ENCODE measurements around the gene OSBPL10. TPM values are rescaled to one million over a fixed set of nuclear protein-coding genes. Genes with fewer than 3 reads are reported as not detected.

OSBPL10 gene
- total and polyA plus RNA-seq, 2 of the 8 experiments (the other 6 are each of a cell fraction or from before 2014, with no cell fraction given): 26.2 to 86.7 TPM

DNA sequence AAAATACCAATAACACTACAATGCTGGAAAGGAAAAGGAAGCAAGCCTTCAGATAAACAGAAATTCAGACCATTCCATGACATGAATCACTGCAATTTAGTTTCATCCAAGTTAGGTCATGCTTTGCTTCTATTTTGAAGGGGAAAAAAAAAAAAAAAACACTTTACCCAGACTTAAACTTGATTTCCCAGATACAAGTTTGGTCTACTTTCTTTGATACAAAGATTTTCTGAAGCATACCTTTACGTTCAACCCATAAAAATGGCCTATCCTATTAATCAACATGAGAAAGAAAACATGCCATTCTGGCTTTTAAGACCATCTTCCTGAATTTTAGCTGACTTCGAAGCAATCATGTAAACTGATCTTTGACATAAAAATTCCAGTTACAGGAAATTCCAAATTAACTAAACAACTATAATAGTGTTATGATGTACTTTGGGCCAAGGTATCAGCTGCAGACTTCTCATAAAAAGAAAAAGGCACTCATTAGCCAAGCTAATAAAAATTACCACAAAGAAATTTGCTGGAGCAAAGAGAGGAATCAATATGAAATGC lies 12.6 kb downstream of the OSBPL10 start (continued):
- TF ChIP-seq, protein P1, sequence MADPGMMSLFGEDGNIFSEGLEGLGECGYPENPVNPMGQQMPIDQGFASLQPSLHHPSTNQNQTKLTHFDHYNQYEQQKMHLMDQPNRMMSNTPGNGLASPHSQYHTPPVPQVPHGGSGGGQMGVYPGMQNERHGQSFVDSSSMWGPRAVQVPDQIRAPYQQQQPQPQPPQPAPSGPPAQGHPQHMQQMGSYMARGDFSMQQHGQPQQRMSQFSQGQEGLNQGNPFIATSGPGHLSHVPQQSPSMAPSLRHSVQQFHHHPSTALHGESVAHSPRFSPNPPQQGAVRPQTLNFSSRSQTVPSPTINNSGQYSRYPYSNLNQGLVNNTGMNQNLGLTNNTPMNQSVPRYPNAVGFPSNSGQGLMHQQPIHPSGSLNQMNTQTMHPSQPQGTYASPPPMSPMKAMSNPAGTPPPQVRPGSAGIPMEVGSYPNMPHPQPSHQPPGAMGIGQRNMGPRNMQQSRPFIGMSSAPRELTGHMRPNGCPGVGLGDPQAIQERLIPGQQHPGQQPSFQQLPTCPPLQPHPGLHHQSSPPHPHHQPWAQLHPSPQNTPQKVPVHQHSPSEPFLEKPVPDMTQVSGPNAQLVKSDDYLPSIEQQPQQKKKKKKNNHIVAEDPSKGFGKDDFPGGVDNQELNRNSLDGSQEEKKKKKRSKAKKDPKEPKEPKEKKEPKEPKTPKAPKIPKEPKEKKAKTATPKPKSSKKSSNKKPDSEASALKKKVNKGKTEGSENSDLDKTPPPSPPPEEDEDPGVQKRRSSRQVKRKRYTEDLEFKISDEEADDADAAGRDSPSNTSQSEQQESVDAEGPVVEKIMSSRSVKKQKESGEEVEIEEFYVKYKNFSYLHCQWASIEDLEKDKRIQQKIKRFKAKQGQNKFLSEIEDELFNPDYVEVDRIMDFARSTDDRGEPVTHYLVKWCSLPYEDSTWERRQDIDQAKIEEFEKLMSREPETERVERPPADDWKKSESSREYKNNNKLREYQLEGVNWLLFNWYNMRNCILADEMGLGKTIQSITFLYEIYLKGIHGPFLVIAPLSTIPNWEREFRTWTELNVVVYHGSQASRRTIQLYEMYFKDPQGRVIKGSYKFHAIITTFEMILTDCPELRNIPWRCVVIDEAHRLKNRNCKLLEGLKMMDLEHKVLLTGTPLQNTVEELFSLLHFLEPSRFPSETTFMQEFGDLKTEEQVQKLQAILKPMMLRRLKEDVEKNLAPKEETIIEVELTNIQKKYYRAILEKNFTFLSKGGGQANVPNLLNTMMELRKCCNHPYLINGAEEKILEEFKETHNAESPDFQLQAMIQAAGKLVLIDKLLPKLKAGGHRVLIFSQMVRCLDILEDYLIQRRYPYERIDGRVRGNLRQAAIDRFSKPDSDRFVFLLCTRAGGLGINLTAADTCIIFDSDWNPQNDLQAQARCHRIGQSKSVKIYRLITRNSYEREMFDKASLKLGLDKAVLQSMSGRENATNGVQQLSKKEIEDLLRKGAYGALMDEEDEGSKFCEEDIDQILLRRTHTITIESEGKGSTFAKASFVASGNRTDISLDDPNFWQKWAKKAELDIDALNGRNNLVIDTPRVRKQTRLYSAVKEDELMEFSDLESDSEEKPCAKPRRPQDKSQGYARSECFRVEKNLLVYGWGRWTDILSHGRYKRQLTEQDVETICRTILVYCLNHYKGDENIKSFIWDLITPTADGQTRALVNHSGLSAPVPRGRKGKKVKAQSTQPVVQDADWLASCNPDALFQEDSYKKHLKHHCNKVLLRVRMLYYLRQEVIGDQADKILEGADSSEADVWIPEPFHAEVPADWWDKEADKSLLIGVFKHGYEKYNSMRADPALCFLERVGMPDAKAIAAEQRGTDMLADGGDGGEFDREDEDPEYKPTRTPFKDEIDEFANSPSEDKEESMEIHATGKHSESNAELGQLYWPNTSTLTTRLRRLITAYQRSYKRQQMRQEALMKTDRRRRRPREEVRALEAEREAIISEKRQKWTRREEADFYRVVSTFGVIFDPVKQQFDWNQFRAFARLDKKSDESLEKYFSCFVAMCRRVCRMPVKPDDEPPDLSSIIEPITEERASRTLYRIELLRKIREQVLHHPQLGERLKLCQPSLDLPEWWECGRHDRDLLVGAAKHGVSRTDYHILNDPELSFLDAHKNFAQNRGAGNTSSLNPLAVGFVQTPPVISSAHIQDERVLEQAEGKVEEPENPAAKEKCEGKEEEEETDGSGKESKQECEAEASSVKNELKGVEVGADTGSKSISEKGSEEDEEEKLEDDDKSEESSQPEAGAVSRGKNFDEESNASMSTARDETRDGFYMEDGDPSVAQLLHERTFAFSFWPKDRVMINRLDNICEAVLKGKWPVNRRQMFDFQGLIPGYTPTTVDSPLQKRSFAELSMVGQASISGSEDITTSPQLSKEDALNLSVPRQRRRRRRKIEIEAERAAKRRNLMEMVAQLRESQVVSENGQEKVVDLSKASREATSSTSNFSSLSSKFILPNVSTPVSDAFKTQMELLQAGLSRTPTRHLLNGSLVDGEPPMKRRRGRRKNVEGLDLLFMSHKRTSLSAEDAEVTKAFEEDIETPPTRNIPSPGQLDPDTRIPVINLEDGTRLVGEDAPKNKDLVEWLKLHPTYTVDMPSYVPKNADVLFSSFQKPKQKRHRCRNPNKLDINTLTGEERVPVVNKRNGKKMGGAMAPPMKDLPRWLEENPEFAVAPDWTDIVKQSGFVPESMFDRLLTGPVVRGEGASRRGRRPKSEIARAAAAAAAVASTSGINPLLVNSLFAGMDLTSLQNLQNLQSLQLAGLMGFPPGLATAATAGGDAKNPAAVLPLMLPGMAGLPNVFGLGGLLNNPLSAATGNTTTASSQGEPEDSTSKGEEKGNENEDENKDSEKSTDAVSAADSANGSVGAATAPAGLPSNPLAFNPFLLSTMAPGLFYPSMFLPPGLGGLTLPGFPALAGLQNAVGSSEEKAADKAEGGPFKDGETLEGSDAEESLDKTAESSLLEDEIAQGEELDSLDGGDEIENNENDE (IDR thresholded peaks at IDR 0.05; ENCODE audit: insufficient replicate concordance, low read length): no peak
- no peak for TF ChIP-seq KDM5A (IDR thresholded peaks at IDR 0.05; ENCODE audit: low read length)
- TF ChIP-seq GABPA (IDR thresholded peaks at IDR 0.05; ENCODE audit: borderline replicate concordance, insufficient read depth, low read length): no peak
- no peak for TF ChIP-seq NRF1 (IDR thresholded peaks at IDR 0.05; ENCODE audit: low read depth, low read length)
- TF ChIP-seq, protein P2, sequence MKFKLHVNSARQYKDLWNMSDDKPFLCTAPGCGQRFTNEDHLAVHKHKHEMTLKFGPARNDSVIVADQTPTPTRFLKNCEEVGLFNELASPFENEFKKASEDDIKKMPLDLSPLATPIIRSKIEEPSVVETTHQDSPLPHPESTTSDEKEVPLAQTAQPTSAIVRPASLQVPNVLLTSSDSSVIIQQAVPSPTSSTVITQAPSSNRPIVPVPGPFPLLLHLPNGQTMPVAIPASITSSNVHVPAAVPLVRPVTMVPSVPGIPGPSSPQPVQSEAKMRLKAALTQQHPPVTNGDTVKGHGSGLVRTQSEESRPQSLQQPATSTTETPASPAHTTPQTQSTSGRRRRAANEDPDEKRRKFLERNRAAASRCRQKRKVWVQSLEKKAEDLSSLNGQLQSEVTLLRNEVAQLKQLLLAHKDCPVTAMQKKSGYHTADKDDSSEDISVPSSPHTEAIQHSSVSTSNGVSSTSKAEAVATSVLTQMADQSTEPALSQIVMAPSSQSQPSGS (IDR thresholded peaks at IDR 0.05; ENCODE audit: low read length): no peak
- no peak for TF ChIP-seq CHD2 (IDR thresholded peaks at IDR 0.05; ENCODE audit: low read length)
- TF ChIP-seq POU5F1 (IDR thresholded peaks at IDR 0.05; ENCODE audit: low read depth, low read length): no peak
